K562 (cell line): ENCODE data around the gene IL11. TPM values are rescaled to one million over a fixed set of nuclear protein-coding genes. Genes with fewer than 3 reads are reported as not detected.

Experiments used
- KDM4B ChIP-seq, 2 experiments: fragments of 450-650 bp in 1 of 2; sonication (generic) in 1 of 2; IDR thresholded peaks; 2 replicates each; pipeline ENCODE4 v1.6.1; 2016 to 2017; ENCODE audit warnings: borderline replicate concordance in 2 of 2, antibody characterized with exemption in 1 of 2, low read depth in 1 of 2, mild to moderate bottlenecking in 1 of 2
- MYNN ChIP-seq, 2 experiments: sonication (generic); formaldehyde crosslinking in 1 of 2; IDR thresholded peaks; 2 replicates each; pipeline versions ENCODE4 v1.5.0 to v1.6.1; 2016 to 2020; ENCODE audit warnings: antibody characterized with exemption in 1 of 2, missing genetic modification reagents in 1 of 2
- SIX5 ChIP-seq, 2 experiments: IDR thresholded peaks; 2 replicates each; pipeline ENCODE4 v1.6.1; 2011; ENCODE audit warnings: low read length in 2 of 2, borderline replicate concordance in 1 of 2, low read depth in 1 of 2, mild to moderate bottlenecking in 1 of 2, moderate library complexity in 1 of 2; ENCODE audit not compliant: insufficient read depth in 1 of 2
- TAL1 ChIP-seq: fragments of 450-650 bp; IDR thresholded peaks from 2 replicates; pipeline ENCODE4 v1.6.1; 2016; ENCODE audit warnings: mild to moderate bottlenecking
- XRCC4 ChIP-seq: IDR thresholded peaks from one replicate; pipeline ENCODE4 v1.6.1; 2011; ENCODE audit not compliant: insufficient read depth, insufficient read length; ENCODE audit errors: extremely low read depth
- ZFP30 ChIP-seq: fragments of 250-450 bp; sonication (Bioruptor Pico); IDR thresholded peaks from 2 replicates; pipeline ENCODE4 v1.8.0; 2022; ENCODE audit warnings: moderate library complexity, mild to moderate bottlenecking, inconsistent platforms, borderline replicate concordance
- ZNF124 ChIP-seq: sonication (generic); formaldehyde crosslinking; IDR thresholded peaks from 2 replicates; pipeline ENCODE4 v1.8.1; 2022; ENCODE audit warnings: missing genetic modification reagents
- ZNF232 ChIP-seq: sonication (generic); formaldehyde crosslinking; IDR thresholded peaks from 2 replicates; pipeline ENCODE4 v1.8.0; 2022; ENCODE audit warnings: mild to moderate bottlenecking, missing genetic modification reagents
- ZNF253 ChIP-seq: fragments of 250-450 bp; sonication (Bioruptor Pico); conservative IDR thresholded peaks from 2 replicates; pipeline ENCODE4 v1.6.1; 2021; ENCODE audit warnings: mild to moderate bottlenecking
- ZNF561 ChIP-seq: fragments of 450-650 bp; formaldehyde crosslinking; conservative IDR thresholded peaks from 2 replicates; pipeline ENCODE4 v1.4.0; 2020; ENCODE audit warnings: mild to moderate bottlenecking, moderate library complexity
- ZNF57 ChIP-seq: fragments of 450-650 bp; formaldehyde crosslinking; IDR thresholded peaks from 2 replicates; pipeline ENCODE4 v1.4.0; 2020; ENCODE audit warnings: mild to moderate bottlenecking, moderate library complexity
- ZNF77 ChIP-seq: fragments of 250-450 bp; sonication (Bioruptor Pico); IDR thresholded peaks from 2 replicates; pipeline ENCODE4 v1.5.0; 2020
- polyA plus RNA-seq, 8 experiments: library from polyadenylated mRNA; depleted of rRNA in 4 of 8; stranded (reverse) in 5 of 8; unstranded in 3 of 8; fragments of >200 nt; fragmentation: Nextera tagmentation in 2 of 8; fragmentation: Illumina TruSeq in 1 of 8; extraction: Ambion mirVana in 2 of 8; extraction: Trizol in 1 of 8; gene quantifications; 2 replicates each; pipeline versions ENCODE4 v1.2.1 to v1.2.3, GENCODE V29; 2011 to 2014; ENCODE audit warnings: inconsistent platforms in 1 of 8, missing spikeins in 1 of 8
- total RNA-seq, 7 experiments: library from RNA; depleted of rRNA in 6 of 7; stranded (reverse); fragments of >200 nt in 6 of 7; fragmentation: Illumina TruSeq in 2 of 7; extraction: Trizol in 2 of 7; gene quantifications; 2 replicates each; pipeline versions ENCODE4 v1.2.1 to v1.2.3, GENCODE V29; 2011 to 2021; ENCODE audit warnings: low replicate concordance in 1 of 7
- TF ChIP-seq, protein P1 (sequence below): fragments of 450-650 bp; IDR thresholded peaks from 2 replicates; pipeline ENCODE4 v1.6.1; 2014; ENCODE audit warnings: low read depth, mild to moderate bottlenecking, moderate library complexity, borderline replicate concordance
- TF ChIP-seq, protein P2 (sequence below): fragments of 450-650 bp; IDR thresholded peaks from 2 replicates; pipeline ENCODE4 v1.6.1; 2018; ENCODE audit not compliant: partially characterized antibody
- TF ChIP-seq, protein P3 (sequence below), 3 experiments: fragments of 200-800 bp in 1 of 3; sonication (Bioruptor generic) in 1 of 3; sonication (generic) in 1 of 3; formaldehyde crosslinking in 1 of 3; IDR thresholded peaks; 2 replicates each; pipeline versions ENCODE4 v1.6.1 to v1.8.0; 2016 to 2022; ENCODE audit warnings: mild to moderate bottlenecking in 2 of 3, missing compliant biosample characterization in 2 of 3, missing genetic modification characterization in 2 of 3, missing genetic modification reagents in 1 of 3
- TF ChIP-seq, protein P4 (sequence below), 2 experiments: fragments of 450-650 bp in 1 of 2; IDR thresholded peaks; 2 replicates each; pipeline ENCODE4 v1.6.1; 2011 to 2017; ENCODE audit warnings: low read depth in 2 of 2, antibody characterized with exemption in 1 of 2, borderline replicate concordance in 1 of 2, low read length in 1 of 2, mild to moderate bottlenecking in 1 of 2, mixed read lengths in 1 of 2; ENCODE audit not compliant: control insufficient read depth in 1 of 2

The IL11 gene
- total and polyA plus RNA-seq, 9 of the 15 experiments (the other 6 are each of a cell fraction or from before 2014, with no cell fraction given): 0.04 to 0.42 (median 0.06) TPM; not detected in 6

DNA sequence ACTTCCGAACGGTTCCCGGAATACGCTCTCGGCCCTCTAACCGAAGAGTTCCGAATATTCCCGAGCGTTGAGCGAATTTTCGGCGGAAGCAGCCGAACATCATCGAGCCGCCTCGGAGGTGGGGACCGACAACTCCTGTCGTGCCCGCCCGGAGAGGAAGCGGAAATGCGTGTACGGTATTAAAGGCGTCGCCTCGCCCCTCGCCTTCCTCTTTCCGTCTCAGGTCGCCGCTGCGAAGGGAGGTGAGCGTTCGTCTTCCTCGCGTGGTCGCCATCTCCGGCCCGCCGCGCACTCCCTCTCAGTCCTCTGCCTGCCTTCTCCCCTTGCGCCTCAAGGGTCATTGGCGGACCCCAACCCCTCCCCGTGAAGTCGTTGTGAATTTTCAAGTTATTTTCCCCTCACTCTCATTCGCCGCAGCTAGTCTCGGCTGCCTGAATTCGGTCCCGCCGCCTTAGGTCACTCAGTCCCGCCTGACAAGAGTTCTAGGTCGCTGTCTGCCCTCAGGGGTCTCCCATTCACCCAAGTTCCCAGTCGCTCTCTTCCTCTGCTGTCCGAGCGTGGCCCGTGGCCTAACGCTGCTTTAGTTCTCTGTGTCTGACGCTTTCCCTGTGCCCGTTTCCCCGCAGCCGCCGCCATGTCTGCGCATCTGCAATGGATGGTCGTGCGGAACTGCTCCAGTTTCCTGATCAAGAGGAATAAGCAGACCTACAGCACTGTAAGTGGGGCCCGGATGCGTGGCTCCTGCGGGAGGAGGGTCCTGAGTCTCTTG is 15.6 kb upstream of the IL11 start, which contains the start of gene RPL28 (continued):
- TF ChIP-seq SIX5 (IDR thresholded peaks at IDR 0.05; ENCODE audit: borderline replicate concordance in 1 of 2, insufficient read depth in 1 of 2, low read depth in 1 of 2, low read length in 2 of 2) (no peak), ZNF57 (no peak), ZFP30 (CRISPR knock-in tag) (no peak), XRCC4 (no peak), ZNF253 (CRISPR knock-in tag) (no peak; the same call in 1 of the 2 replicates), MYNN (IDR thresholded peaks at IDR 0.05) (no peak), MYNN (CRISPR knock-in tag; IDR thresholded peaks at IDR 0.05) (no peak), ZNF124 (CRISPR knock-in tag) (no peak), ZNF561 (CRISPR knock-in tag) (no peak), KDM4B (IDR thresholded peaks at IDR 0.05; ENCODE audit: borderline replicate concordance in 2 of 2, low read depth in 1 of 2) (peak in 1 of 2 experiments; percentile 88; a peak in 2 of 4 replicates), ZNF232 (no peak), TAL1 (no peak), ZNF77 (CRISPR knock-in tag) (no peak)
- TF ChIP-seq, protein P1, sequence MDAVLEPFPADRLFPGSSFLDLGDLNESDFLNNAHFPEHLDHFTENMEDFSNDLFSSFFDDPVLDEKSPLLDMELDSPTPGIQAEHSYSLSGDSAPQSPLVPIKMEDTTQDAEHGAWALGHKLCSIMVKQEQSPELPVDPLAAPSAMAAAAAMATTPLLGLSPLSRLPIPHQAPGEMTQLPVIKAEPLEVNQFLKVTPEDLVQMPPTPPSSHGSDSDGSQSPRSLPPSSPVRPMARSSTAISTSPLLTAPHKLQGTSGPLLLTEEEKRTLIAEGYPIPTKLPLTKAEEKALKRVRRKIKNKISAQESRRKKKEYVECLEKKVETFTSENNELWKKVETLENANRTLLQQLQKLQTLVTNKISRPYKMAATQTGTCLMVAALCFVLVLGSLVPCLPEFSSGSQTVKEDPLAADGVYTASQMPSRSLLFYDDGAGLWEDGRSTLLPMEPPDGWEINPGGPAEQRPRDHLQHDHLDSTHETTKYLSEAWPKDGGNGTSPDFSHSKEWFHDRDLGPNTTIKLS: no peak
- TF ChIP-seq, protein P2, sequence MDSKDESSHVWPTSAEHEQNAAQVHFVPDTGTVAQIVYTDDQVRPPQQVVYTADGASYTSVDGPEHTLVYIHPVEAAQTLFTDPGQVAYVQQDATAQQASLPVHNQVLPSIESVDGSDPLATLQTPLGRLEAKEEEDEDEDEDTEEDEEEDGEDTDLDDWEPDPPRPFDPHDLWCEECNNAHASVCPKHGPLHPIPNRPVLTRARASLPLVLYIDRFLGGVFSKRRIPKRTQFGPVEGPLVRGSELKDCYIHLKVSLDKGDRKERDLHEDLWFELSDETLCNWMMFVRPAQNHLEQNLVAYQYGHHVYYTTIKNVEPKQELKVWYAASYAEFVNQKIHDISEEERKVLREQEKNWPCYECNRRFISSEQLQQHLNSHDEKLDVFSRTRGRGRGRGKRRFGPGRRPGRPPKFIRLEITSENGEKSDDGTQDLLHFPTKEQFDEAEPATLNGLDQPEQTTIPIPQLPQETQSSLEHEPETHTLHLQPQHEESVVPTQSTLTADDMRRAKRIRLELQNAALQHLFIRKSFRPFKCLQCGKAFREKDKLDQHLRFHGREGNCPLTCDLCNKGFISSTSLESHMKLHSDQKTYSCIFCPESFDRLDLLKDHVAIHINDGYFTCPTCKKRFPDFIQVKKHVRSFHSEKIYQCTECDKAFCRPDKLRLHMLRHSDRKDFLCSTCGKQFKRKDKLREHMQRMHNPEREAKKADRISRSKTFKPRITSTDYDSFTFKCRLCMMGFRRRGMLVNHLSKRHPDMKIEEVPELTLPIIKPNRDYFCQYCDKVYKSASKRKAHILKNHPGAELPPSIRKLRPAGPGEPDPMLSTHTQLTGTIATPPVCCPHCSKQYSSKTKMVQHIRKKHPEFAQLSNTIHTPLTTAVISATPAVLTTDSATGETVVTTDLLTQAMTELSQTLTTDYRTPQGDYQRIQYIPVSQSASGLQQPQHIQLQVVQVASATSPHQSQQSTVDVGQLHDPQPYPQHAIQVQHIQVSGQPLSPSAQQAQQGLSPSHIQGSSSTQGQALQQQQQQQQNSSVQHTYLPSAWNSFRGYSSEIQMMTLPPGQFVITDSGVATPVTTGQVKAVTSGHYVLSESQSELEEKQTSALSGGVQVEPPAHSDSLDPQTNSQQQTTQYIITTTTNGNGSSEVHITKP: no peak
- TF ChIP-seq, protein P3, sequence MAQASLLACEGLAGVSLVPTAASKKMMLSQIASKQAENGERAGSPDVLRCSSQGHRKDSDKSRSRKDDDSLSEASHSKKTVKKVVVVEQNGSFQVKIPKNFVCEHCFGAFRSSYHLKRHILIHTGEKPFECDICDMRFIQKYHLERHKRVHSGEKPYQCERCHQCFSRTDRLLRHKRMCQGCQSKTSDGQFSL (CRISPR knock-in tag; IDR thresholded peaks at IDR 0.05): no peak
- TF ChIP-seq, protein P3 (tag; IDR thresholded peaks at IDR 0.05): no peak
- TF ChIP-seq, protein P4, sequence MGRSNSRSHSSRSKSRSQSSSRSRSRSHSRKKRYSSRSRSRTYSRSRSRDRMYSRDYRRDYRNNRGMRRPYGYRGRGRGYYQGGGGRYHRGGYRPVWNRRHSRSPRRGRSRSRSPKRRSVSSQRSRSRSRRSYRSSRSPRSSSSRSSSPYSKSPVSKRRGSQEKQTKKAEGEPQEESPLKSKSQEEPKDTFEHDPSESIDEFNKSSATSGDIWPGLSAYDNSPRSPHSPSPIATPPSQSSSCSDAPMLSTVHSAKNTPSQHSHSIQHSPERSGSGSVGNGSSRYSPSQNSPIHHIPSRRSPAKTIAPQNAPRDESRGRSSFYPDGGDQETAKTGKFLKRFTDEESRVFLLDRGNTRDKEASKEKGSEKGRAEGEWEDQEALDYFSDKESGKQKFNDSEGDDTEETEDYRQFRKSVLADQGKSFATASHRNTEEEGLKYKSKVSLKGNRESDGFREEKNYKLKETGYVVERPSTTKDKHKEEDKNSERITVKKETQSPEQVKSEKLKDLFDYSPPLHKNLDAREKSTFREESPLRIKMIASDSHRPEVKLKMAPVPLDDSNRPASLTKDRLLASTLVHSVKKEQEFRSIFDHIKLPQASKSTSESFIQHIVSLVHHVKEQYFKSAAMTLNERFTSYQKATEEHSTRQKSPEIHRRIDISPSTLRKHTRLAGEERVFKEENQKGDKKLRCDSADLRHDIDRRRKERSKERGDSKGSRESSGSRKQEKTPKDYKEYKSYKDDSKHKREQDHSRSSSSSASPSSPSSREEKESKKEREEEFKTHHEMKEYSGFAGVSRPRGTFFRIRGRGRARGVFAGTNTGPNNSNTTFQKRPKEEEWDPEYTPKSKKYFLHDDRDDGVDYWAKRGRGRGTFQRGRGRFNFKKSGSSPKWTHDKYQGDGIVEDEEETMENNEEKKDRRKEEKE (IDR thresholded peaks at IDR 0.05; ENCODE audit: borderline replicate concordance in 1 of 2, control insufficient read depth in 1 of 2, low read depth in 2 of 2, low read length in 1 of 2): no peak
